B cell (primary cell): ENCODE measurements around the gene PTPN23.

Experiments used
- EZH2 ChIP-seq: IDR thresholded peaks from 2 replicates; pipeline ENCODE4 v1.6.1; 2012; ENCODE audit warnings: borderline replicate concordance, low read depth, mild to moderate bottlenecking, moderate library complexity, low read length; ENCODE audit not compliant: insufficient read depth, poor library complexity, severe bottlenecking
- TF ChIP-seq, protein P1 (sequence below): fragments of 200-600 bp; IDR thresholded peaks from one replicate; pipeline ENCODE4 v1.8.0; 2022; ENCODE audit warnings: antibody characterized with exemption, mild to moderate bottlenecking

DNA sequence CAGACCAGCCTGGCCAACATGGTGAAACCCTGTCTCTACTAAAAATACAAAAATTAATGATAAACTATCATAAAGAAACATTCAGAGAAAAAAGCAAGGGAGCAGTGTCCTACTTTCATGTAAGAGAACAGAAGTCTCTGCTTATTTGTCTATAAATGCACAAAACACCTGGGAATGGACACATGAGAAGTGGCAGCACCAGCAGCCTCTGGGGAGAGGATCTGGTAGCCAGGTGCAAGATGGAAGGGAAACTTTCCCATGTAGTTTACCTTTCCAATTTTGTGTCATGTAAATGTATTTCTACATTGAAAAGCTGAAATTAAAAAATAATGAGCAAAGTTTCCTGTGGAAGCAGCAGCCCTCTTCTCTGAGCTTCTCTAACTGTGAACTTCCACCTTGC, 76.2 kb downstream of the PTPN23 start:
- TF ChIP-seq, protein P1, sequence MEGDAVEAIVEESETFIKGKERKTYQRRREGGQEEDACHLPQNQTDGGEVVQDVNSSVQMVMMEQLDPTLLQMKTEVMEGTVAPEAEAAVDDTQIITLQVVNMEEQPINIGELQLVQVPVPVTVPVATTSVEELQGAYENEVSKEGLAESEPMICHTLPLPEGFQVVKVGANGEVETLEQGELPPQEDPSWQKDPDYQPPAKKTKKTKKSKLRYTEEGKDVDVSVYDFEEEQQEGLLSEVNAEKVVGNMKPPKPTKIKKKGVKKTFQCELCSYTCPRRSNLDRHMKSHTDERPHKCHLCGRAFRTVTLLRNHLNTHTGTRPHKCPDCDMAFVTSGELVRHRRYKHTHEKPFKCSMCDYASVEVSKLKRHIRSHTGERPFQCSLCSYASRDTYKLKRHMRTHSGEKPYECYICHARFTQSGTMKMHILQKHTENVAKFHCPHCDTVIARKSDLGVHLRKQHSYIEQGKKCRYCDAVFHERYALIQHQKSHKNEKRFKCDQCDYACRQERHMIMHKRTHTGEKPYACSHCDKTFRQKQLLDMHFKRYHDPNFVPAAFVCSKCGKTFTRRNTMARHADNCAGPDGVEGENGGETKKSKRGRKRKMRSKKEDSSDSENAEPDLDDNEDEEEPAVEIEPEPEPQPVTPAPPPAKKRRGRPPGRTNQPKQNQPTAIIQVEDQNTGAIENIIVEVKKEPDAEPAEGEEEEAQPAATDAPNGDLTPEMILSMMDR = no peak
- TF ChIP-seq EZH2 = no peak
